NCI-H146 treated with DMSO at 0.1 percent for 48 hours (cell line): Measurements from ENCODE around the gene NRIP1.

Experiments
- DNase-seq: peaks from one replicate; lab custom pipeline; 2025; ENCODE audit not compliant: unreplicated experiment; lab: John Stamatoyannopoulos, UW

NRIP1 gene

DNA sequence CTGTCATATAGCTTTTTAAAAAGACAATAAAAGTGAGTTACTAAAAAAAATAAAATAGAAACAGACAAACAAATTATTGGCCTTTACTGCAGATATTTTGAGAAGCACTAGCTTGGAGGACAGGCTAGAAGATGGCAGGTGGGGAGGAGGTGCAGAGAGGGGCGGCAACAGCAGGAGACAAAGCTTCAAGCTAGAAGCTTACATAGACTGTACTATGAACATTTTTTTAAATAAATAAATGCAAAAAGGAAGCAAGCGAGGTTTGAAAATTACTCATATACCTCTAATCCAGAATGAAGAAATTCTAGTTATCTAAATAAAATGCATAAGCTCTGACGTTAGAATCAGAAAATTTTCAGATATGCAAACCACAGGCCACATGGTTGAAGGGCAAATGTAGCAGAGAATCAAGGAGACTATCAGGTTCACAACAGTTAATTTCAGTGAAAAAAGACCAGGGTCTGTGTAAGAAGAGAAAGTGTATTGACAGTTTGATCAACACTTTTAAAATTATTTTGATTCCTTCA lies 54.9 kb downstream of the NRIP1 start:
- DNase-seq, result no peak

DNA sequence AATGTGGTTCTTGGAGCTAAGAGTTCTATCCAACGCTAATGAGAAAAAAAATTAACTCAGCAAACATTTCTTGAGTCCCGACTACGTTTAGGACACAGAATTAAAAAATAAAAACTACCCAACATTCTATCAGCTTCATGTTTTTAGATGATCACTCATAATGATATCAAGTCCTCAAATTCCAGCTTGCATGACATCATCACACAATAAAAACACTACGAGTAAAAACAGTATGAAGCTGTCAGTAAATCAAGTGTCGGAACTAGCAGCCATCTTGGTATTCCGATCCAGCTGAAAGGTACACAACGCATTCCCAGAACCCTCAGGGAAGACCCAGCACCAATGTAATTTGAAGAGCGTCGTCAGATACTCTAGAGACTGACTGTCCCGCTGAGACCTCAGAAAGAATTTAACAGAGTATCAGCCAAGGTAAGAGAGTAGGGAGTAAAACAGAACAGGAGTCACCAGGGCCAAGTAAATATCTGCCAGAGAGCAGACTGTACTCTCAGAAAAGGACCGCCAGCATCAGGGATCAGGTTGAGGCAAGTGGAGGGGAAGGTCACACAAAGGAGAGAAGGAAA lies 57.0 kb downstream of the NRIP1 start:
- no peak for DNase-seq

DNA sequence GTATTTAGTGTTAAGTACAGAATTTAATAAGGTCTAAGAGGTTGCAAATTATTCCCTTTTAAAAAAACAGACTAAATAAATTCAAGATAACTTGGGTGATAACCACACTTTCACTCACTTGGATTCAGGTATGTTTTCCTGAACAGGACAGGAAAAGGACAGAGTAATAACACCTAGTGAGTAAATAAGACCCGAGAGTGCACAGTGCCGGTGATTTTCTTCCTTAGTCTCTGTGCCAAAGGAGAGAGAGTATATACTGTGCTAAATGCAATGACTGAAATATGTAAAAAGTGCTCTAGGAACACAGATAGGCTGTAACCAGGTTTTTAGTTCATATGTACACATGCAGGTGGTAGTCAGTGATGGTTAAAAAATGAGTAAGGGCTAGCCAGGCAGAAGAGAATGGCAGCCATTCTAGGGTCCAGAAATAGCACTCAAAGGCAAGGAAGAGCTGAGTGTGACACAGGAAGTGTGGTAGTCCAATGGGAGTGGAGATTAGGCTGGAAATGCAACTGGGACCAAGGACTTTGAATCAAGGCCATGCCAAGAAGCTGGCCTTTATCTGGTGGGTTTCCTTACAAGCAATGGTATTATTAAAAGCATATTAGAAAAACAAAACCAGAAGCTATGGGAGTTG lies 58.1 kb downstream of the NRIP1 start:
- DNase-seq, result no peak

DNA sequence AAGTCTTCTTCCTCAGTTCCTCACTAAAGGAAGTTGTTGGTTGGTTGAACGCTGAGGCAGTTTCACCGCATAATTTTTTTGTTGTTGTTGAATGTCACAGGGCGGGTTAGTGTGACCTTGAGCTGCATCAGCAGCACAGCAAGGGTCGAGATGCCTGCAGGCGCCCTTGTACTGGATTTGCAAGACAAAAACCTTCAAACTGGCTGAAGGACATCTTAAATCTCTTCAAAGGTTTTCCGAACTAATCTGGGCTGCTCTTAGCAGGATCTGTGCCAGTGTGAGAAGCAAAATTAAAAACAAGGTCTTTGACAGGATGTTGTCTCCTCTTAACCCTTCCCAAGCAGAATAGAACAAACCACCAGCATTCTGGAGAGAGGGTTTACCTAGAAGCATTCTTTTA lies 59.4 kb downstream of the NRIP1 start:
- DNase-seq, result peak; percentile 4

DNA sequence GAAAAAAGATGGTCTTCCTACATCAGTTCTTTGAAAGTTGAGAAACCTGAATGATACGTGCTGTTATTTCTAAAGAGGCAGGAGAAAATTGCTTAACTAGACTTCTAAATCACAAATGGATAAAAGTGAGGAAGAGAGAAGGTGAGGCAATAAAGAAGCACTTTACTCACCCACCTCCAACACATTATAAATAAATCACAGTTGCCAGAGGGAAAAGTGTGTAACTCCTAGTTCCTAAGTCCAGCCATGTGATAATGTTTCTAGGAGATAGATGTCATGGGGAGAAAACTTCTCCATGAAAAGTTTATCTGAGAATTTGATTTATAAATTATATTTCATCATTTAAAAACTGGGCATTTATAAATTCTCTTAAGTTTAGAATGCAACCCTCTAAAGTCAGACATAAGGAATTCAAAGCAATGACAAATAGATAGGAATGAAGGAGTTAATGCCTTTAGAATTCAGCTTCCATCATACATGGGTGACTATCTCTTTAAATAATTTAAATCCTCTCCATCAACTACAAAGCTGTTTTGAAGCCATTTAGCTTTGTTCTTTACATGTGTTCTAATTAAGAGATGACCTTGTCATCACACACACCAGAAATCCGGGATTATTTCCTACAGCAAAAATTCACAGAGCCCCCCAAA lies 60.0 kb downstream of the NRIP1 start:
- DNase-seq, result peak; percentile 3

DNA sequence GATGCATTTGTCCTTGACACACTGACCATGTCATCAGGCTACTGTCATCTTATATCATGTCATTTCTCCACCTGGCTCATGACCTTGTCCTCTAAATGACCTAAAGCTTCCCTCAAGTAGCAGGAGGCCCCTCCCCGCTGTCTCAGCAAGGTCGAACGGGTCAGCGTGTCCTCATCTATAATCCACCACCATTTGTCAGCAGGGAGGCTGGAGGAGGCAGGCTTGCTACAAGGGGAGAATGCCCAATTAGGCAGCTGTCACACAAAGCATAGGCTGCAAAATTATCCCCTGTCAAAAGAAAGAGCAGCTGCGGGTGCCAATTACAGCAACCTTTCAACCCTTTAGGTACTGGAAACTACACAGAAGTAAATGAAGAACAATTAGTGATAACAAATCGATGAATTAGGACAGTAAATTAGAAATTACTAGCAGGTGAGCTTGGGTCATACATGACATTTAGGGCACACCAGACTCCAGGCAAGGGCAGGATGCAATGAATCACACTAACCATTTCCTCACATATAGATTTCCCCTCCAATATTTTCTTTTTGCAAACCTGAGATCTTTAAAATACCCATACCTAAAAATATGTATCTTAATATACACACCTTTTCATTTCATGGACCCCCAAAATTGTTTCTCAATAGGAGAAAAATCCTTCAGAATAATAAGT lies 61.2 kb downstream of the NRIP1 start:
- DNase-seq, result peak; percentile 93

DNA sequence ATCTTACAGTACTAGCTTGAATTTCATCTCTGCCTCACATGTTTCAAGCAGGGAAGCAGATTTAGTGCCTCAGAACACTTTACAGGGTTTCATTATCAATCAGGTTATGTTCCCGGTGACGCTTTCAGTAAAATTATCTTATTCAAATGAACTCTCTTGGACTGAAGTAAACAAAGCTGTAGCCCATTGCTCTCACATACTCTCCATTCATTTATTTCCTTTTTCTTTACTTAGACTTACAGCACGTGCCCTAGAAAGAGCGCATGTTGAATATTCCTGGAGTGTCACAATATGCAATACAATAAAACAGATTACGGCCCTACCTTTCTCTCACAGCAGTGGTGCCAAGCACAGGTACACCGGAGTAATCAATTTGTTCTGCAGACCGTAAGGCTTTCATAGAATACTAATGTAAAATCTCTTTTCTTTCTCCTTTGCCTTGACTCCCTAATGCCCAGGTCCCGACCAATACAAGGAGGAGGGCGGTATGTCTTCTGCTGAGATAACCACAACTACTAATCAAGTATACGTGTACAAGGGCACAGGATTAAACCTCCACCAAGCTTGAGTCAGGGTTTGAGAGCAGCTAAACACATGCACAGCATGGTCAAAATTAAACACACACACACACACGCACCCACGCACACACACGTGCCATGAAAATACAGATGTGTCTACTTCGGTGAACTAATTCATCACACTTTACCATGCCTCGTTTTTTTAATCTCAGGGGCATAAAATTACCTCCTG lies 62.8 kb downstream of the NRIP1 start:
- peak; percentile 30 for DNase-seq

DNA sequence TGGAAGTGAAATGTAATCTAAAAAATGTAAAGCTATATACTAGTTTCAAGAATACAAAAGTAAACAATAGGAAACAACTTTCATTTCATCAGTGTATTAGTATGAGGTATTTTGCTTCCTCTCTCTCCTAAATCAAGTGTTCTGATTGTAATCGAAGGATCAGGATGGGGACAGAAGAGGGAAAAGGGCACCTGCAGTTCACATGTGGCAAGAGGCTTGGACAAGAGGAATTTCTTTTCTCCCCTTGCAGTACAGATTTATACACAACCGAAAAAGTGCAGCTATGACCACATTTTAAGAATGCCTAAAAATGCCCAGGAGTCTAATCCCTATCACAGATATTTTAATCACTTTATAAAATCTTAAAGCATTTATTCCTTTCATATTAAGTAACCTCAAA lies 63.7 kb downstream of the NRIP1 start:
- no peak for DNase-seq

DNA sequence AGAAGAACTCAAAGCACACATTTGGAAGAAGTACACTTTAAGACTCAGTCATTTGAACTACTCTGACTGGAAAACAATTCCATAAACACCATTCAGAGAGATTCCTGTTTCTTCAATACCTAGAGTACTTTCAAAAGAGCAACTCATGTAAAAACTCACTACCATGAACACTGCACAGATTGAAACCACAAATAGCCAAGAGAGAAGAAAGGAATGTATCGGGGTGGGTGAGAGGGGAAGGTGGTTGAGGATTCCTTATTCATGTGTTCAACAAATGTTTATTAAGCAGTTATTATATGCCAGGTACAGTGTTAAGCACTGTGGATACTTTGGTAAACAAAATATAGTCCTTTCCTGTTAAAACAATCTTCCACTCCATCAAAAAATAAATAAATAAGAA lies 64.7 kb downstream of the NRIP1 start:
- DNase-seq, result no peak

DNA sequence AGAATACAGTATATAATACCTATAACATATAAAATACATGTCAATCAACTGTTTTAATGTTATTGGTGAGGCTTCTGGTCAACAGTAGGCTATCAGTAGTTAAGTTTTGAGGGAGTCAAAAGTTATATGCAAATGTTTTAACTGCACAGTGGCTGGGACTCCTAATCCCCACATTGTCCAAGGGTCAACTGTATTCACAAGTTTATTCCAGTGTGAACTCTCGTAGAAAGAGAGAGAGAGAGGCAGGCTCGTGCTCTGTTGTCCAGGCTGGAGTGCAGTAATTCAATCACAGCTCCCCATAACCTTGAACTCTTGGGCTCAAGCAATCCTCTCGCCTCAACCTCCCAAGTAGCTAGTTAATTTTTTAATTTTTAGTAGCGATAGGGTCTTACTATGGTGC lies 66.0 kb downstream of the NRIP1 start:
- no peak for DNase-seq

DNA sequence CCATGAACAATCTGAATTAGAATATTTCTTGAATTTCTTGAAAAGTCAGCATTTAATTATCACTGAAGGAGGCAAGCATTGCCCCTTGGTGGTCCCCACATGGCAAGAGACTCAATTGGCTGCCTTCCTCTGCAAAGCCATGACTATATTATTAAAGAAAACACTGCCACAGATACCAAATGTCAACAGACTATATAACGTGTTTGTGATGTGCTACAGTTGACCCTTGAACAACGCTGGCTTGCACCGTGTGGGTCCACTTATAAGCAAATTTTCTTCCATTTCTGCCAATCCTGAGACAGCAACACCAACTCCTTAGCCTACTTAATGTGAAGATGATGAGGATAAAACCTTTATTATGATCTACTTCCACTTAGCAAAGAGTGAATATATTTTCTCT lies 66.5 kb downstream of the NRIP1 start:
- DNase-seq, result no peak

DNA sequence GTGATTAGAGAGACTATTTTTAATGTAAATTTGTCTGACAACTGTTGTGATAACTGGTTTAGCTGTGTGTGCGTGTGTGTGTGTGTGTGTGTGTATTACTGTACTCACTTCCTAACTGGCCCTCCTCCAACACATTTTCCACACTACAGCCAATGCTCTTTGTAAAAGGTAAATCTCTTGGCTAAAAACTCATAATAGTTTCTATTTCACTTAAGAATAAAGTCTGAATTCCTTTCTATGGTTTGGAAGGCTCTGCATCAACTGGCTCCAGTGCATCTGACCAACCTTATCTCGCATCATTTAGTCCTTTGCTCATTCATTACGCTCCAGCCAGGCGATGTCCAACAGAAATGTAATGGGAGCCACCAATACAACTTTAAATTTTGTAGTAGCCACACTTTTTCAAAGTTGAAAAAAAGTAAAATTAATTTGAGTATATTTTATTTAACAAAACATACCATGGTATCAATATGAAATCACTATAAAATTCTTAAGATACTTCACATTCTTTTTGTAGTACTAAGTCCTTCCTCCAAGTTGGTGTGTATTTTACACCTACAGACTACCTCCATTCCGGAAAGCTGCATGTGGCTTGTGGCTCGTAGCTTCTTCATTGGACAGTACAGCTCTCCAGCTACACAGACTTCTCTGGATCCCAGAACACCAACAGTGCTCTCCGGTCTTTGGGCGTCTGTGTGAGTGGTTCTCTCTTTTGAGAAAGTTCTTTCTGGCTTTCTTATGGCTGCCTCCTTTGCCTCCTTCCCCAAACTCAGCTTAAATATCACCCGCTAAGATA lies 68.9 kb downstream of the NRIP1 start:
- DNase-seq, result no peak

DNA sequence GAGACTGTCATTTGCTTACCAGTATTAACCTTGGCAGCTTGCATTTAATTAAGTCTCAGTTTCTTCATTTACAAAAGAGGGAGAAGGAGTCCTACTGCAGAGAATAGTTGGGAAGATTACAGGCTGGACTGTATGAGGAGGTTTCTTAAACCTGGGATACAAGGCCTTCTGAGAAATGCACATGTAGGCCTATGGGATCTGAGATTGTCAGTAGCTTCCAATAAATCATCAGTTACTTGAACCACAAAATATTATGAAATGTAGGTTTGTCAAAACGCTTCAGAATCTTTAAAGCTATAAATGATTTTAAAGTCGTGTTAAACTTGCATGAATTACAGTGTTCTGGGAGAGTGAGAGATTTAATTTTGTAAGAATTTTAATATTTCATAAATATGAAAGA lies 69.6 kb downstream of the NRIP1 start:
- DNase-seq, result no peak

DNA sequence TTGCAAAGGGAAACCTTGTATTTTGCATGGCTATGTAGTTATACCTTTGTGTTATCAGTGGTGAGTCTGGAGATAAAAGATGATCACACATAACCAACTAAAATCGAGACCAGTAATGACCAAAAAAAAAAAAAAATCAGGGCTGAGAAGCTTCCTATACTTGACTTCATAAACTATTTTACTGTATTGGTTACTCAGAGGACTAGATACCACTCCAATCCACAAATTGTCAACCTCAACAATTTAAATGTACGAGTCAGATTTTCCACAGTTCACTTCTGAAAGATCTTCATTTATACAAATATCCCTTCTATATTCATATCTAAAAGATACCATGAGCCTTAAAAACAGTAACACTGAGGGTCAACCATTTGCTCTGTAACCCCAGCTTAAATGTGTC lies 71.7 kb downstream of the NRIP1 start:
- DNase-seq, result no peak

DNA sequence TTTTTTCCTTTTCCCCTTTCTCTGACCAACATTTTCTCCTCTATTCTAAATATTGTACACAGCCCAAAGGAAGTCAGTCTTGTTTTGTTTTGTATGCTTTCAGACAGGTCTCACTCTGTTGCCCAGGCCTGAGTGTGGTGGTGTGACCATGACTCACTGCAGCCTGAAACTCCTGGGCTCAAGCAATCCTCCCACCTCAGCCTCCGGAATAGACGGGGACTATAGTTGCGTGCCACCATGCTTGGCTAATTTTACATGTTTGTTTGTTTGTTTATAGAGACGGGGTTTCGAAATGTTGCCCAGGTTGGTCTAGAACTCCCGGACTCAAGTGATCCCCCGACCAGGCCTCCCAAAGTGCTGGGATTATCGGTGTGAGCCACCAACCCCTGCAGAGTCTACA lies 72.8 kb downstream of the NRIP1 start:
- no peak for DNase-seq

DNA sequence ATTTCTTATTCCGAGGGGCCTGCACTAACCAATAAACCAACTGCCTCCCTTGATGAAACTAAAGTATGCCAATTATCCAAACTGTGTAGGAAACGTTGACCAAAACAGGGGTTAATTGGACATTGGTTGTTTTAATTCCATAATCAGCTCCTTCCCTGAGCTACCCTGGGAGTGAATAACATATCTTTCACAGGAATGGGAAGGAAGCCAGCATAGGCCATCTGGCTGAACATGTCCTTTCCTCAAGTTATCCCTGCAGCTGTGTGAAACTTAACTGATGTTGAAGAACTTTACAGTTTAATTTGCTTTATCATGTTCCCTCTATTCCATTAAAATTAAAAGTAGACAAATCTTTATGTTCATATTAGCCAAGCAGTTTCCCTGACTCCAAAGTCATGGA lies 75.4 kb downstream of the NRIP1 start:
- no peak for DNase-seq

DNA sequence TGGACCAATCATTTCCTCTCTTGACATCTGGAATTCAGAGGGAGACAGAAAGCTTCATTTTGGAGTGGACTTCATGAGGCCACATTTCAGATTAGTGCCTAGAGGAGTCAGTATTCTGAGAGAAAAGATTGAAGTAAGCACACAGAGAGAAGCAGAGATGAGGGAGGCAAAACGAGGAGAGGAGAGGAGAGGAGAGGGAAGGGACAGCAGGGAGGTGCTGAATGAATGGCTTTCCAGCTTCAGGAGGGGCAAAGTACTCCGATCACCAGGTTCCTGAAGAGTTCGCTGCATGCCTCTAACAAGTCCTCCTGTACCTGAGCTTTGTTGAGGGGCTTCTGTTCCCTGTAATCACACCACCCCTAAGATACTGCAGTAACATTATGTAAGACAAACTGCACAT lies 76.0 kb downstream of the NRIP1 start:
- no peak for DNase-seq

DNA sequence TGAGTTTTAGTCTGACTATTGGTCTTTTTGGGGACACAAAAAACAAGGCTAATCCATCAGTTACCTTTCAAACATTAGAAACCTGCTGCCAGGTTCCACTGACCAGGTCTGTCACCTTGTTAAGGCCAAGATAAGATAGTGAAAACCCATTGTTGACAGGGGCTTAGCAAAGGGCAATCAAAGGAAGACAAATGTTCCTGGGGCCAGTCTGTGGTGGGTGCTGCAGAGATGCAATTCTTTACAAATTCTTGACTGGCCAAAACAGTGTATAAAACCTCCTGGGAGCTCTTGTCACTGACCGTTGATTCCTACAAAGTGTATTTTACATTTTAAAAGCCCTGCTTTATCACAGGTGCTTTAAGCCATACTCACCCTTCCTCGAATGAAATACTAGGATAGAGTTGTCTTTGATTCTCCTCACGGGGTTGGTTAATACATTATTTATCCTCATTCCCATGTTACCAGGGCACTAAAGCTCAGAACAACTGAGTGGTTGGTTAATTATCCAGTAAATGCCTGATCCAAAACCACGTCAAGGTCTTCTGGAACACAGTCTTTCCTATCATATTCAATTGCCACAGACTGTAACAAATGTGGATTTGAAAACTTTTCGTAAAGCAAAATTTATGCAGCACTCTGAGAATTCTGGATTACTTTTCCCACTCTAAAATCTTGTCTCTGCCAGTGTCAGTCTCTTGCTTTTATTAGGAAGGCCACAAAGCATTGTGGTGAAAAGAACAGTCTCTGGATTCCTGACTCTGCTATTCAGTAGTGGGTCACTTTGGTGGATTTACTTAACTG lies 77.2 kb downstream of the NRIP1 start:
- DNase-seq, result no peak

DNA sequence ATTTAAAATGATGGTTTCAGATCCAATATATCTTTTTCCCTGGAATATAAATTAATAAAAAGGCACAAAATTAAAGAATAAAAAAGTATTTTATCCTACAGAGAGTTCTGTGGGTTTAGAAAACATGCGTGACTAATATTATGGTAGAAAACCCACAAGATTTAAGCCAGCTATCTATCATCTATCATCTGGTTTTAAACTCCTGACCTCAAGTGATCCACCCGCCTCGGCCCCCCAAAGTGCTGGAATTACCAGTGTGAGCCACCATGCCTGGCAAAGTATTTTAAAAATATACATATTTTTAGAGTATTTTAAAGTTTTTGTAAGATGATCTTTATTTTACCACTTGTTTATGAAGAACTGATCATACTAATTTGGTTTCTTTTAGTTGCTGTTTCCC lies 79.5 kb downstream of the NRIP1 start:
- DNase-seq, result no peak

DNA sequence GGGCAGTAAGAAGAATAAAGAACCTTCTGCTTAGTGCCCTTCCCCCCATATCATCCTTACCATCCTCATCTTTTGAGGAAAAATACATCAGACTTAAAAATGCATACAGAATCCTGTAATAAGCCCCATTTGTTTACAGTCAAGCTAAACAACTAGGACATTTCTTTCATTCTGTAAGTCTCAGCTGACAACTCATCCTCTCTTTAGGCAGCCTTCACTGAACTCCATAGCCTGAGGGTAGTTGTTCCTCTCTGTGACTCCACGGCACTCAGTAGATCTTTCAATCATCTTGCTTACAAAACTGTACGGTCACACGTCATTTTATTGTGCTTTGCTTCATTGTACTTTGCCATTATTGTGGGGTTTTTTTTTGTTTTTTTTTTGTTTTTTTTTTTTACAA lies 82.5 kb downstream of the NRIP1 start:
- DNase-seq, result no peak
